Stimulated activated naive CD4-positive, alpha-beta T cell (primary cell): ENCODE measurements around the gene SLC25A21.
"Not testable (repeated sequence)": the region's sequence is repeated elsewhere in the genome, so short reads cannot be mapped to it uniquely, and the experiment has no call there.

Experiments
- DNase-seq, 6 experiments: peaks; one replicate each; lab custom pipeline; 2025; lab: John Stamatoyannopoulos, UW

Gene SLC25A21

DNA sequence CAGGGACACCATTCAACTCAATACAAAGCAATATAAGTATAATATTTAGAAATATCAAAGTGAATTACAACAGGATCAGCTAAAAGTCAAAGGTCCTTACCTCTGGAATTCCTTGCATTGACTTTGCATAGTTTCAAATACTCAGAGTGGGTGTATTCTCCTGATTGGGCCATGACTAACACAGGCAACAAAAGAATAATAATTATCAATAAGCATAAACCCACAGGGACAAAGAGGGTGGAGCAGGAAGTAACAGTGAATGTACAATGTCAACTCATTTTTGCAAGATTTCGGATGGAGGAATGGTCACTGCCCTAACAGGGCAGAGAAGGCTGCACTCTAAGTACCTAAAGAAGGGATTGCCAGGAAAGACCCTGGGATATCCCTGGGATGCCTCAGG, 303.3 kb downstream of the SLC25A21 start:
- no peak for DNase-seq

DNA sequence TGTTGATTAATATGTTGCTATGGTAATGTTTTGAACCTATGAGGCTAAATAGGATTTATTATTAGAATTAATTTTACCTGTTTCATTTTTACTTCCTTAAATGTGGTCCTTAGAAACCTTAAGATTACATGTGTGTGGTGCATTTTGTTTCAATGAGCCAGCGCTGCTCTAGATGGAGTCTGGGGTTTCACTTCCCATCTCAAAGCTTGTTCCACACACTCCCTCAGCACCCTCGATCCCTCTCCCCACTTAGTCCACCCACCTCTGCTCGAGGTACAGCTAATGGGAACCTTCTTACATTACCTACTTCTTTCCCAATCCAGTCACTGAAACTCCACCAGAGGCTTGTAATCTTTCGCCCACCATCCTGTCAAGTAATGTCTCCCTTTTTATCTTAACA, 305.5 kb downstream of the SLC25A21 start:
- DNase-seq, result no peak

DNA sequence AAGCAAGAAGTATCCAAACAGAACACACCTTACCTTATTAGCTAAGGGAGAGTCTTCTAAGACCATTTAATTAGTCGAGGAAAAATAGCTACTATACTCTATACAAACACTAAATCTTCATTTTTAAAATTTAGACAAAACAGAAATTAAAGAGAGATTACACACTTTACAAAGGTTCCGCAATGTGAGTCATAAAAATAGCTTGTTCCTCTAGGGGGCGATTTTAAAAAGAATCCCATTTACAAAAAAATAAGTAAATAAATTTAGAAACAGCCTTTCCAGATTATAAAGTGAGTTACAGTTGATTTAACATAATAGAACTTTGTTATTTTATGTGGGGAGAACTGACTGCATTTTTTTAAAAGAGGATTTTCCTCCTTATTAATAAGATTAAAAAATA, 309.1 kb downstream of the SLC25A21 start:
- DNase-seq, result no peak

DNA sequence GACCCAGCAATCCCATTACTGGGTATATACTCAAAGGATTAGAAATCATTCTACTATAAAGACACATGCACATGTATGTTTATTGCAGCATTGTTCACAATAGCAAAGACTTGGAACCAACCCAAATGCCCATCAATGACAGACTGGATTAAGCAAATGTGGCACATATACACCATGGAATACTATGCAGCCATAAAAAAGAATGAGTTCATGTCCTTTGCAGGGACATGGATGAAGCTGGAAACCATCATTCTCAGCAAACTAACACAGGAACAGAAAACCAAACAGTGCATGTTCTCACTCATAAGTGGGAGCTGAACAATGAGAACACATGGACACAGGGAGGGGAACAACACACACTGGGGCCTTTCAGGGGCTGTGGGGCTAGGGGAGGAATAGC, 310.2 kb downstream of the SLC25A21 start:
- DNase-seq, result not testable (repeated sequence)

DNA sequence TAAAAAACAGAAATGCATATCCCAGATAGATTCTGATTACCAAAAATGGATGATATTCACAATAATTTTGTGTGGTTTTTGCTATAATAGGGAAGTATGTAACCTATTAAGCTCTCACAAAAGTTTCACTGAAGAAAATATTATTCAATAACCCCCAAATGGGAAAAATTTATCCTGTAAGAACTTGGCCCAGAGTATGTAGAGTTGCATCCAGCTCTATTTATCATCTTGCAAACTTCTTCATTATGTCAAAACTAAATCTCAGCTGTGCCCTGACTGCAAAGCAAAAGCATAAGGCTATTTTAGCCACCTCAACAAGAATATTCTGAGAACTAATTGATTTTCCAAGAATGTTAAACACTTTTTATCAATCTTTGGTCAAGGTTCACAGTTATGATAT, 311.6 kb downstream of the SLC25A21 start:
- no peak for DNase-seq

DNA sequence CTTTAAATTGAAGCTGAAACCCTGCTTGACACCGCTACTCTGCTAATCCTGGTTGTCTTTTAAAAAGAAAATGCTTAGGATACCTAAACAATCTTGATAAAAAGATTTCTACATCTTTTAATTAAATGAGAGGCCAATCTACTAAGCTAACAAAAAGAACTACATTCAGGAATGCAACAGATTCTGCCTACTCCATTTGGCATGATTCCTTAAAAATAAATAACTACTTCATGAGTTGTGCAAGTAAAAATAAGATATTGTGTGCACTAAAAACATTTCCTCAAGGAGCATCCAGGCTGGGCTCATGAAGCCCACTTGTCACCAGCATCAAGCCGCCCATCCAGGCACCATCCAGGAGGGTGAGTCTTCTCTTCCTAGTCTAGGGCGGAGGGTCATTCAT, 313.3 kb downstream of the SLC25A21 start:
- no peak for DNase-seq

DNA sequence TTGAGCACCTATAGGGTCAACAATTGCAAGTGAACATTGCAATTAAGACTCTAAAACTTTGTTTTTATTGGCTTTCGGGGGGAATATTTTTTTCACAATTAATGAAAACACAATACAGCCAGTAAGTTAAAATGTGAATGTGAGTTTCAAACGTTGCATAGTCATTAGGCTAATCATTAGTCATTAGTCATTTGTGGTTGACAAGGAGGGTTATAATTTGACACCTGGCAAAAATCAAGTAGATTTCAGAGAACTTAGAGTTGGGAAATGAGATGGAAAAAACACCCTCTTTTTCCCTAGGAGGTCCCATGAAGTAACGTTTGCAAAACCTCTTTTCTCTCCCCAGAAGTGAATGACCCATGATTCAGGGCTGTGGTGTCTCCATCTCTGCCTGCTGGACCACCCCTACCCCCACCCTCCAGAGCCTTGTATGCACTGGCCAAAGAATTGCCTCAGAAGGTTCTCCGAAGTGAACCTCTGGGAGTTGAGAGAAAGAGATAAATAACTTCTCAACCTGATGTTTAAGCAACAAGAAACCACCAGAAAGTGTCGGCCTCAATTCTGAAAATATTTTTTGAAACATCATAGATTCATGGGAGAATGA, 314.5 kb downstream of the SLC25A21 start:
- no peak for DNase-seq

DNA sequence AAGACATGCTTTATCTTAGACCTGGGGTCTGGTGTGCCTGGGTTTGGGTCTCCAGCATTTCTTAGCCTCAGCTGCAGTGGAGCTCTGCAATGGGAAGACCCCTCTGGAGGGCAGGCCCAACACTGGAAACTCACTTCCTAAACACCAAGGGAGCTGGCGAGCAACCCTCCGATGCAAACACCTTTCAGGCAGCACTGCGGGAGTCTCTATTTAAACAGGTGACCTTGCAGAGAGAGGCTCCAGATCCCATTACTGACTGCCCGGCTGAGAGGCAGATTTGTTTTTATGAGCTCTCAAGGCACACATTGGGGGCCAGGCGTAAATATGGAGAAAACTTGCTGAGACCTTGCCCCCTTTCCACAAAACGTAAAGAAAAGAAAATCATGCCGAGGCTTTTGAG, 315.3 kb downstream of the SLC25A21 start:
- no peak for DNase-seq

DNA sequence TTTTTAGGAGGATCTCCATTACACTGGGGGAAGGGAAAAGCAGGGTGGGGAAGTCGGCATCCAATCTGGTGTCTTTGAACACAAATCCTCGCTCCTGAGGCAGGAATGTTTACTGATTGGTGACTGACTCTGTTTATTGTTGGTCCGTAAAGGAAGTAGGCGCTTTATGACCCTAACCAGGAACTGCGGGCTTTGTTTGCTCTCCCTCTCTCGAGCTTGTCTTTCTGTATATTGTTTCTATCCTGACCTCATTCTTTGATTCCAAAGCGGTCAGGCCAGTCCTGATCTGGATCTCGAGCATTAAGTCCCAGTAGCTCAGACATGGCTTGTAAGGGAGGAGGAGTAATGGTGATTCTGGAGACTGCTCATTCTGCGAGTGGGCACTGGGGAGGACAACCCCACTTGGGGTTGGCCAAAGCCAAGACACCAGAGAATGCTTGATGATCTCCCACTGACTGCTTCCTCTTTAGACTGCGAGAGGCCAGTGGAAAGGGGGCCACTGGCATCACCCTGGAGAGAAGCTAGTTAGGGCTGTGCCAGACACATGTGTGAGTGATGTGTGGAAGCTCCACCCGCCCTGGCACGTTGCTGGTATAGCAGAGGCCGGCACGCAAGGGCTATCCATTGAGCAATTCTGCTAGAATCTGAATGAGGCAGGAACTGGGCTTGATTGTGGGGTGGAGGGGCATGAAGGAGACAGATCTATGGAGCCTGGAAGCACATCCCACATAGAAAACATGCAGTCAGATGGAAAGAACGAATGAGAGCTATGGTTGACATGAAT, 316.1 kb downstream of the SLC25A21 start:
- no peak for DNase-seq

DNA sequence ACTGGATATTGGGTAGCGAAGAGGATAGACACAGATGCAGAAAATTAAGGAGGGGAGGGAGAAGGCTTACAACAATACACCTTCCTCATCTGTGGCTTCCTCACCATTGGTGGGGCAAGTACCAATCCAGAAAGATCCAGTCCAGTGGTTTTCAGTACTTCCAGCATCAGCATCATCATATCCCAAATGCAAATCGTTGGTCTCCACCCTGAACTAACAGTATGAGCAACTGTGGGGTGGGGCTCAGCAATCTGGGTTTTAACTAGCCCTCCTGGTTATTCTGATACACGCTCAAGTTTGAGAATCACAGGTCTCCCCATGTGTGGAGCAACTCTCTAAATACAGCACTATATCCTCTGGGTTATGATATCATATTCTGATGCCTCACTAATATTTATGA, 317.0 kb downstream of the SLC25A21 start:
- DNase-seq, result no peak

DNA sequence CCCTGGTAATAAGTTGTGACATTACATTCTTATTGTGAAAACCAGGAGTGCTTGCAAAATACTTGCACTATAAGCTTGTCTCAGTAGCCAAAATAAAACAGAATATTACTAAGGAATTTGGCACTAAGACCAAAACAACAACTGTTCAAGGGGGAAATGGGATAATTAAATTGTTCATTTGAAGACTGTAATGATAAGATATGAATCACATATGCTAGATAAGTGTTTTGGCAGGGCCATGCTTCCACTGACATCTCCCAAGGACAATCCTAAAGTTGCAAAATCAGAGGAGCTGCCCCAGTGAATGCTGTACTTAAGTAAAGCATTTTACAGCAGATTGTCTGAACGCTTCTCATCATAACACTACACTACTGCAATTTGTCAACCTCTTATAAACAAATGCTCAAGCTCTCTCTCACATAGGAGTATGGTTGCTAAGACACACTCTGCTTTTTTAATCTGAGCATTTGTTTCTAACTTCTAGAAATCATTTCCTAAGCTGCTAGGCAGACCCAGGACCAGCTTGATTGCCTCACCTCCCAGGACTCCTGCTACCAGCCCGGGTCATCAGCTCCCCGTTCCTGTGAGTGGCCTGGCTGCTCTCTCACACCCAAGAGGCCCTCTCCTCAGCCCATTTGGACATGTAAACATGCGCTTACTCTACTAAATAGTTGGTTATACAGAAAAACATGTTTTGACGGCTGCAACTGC, 319.3 kb downstream of the SLC25A21 start:
- DNase-seq, result no peak

DNA sequence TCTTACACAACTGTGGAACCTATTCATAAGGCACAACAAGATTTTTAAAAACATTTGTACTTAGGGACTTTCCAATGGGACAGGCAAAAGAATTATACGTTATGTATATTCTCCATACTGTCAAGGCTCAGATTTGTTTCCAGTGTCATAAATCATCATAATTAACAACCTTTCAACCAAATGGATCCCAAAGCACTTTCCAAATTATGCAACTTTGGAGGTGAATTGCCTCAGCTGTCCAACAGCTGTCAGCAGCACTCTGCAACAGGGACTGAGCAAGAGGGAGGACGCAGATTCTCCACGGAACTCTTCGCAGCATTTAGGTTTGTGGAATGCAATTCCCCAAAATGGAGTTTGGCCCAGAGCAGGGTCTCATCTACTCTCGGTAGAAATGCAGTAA, 324.2 kb downstream of the SLC25A21 start:
- no peak for DNase-seq

DNA sequence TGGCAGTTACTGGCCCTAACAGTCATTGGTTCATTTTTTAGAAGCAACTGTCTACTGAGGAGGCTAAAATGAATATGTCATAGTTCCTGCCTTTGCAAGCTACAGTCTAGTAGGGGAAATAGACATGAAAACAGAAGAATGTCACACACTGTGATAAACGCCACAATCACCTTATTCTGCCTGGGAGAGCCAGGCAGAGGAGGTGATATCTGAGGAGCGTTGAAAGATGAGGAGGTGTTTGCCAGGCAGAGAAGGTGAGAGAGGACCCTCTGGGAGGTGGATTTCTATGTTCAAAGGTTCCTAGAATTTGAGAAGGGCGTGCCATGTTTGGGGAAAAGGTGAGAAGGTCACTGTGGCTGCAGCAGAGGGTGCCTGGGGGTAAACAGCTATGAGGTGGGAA, 325.0 kb downstream of the SLC25A21 start:
- no peak for DNase-seq

DNA sequence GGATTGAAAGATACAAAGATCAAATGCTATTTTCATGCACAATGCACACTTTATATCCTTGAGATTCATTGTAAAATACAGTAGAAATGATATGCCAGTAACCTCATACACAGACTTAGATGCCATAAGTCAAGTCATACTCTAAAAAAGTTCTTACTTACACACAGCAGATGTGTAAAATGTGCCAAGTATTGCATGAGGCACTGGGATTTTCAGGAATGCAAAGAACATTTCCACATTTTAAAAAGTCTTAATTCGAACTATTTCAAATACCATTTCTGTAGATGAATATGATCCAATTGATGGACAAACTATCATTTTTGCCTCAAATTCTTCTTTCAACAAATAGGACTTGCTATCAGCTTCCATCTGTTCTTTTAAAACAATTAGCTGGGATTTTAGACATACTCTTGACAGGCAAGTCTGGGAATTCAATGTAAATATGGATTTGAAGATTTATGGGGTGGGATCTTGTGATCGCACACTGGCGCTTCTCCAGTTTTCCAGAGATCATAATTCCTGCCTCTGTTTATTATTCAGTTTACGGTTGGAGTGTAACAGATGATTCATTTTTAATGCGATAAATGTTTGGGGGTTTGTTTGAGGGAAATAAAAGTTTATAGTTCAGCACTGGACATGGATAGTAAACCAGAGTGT, 326.9 kb downstream of the SLC25A21 start:
- no peak for DNase-seq

DNA sequence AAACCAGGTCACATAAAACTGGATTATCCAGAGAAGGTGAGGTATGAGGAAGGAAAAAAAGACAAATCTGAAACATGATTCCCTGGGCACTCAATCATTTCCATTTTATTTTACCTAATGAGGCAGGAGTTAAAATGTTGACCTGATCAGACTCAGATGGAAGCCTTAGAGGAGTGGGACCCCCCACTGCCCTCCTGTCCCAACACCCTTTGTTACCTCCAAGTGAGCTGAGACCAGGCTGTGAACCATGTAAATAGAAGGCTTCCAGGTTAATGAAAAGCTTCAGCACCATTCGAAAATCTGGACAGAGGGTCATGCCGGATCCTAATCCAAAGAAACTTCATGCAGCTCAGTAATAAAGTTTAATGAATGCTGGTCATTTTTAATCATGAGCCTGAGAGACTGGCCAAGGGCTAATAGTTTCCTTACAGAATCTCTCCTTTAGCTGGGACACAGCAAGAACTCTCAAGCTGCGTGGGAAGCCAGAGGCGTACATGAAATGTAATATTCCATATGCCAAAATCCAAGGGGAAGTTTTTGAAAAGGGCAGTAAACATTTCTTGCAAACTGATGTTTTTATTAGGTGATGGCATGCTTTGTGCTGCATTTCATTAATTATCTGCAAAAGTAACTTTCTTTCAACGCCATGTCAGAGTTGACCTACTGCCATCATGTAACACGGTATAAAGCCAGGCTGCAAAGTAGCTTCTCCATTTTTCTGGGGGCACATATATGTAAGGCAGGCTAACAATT, 327.8 kb downstream of the SLC25A21 start:
- DNase-seq, result no peak

DNA sequence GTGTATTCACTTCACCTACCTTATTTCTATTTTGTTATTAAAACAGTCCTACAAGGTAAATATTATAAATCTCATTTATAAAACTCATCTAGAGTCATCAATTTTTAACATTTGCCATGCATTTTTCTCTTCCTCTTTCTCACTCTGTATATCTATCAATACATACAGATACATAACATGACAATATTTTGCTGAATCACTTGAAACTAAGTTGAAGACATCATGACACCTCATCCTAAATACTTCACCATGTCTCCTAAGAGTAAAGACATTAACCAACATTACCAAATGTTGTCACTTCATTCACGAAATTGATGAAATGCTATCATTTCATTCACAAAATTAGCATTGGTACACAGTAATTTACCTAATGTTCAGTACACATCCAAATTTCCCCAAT, 329.0 kb downstream of the SLC25A21 start:
- no peak for DNase-seq

DNA sequence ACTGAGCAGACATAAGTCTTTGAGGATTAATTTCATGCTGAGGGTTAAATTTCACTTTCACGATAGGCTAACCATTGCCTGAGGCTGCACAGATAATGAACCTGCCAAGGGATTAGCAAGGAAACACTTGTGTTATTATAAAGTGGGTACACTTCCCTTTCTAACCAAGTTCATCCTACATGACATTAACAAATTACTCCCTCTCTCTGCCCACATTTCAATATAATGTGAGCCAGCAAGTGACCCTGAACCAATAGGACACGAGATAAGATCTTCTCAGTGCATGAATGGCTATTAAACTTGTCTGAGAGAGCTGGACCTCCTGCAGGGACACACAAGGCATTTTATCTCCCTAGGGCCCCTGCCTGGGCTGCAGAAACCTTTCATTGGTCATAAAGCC, 337.3 kb downstream of the SLC25A21 start:
- DNase-seq, result no peak

DNA sequence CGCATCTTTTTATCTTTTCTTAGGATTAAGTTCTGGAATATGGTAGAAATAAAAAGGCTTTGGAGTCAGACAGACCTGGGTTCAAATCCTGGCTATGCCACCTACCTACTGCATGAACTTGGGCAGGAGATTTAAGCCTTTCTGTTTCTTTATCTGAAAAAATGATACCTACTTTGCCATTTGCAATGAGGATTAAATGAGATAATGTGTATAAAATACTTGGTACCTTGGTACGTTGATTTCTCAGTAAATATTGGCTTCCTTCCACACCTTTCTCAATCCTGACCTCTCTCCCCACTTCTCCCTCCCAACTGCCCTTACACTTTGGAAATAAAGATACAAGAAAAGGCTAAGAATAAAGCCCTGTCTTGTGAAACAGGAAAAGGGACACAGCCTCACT, 338.1 kb downstream of the SLC25A21 start:
- no peak for DNase-seq

DNA sequence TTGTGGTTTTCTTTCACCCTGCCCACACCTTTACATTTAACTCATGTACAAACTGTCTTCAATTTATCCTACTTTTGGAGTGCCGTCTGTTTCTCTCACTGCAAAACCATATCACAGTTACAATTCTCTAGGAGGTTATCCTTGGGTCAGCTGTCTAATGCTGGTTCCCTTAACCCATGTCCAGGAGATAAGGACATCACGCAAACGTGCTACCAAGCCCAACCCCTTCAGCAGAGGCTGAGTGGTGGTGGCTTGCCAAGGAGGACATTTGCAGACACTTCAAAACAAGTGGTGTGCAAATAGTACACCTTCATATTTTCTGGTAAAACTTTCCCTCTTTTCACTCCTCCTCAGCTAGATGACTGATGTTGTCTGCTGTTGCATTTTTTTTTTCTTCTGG, 342.9 kb downstream of the SLC25A21 start:
- DNase-seq, result no peak

DNA sequence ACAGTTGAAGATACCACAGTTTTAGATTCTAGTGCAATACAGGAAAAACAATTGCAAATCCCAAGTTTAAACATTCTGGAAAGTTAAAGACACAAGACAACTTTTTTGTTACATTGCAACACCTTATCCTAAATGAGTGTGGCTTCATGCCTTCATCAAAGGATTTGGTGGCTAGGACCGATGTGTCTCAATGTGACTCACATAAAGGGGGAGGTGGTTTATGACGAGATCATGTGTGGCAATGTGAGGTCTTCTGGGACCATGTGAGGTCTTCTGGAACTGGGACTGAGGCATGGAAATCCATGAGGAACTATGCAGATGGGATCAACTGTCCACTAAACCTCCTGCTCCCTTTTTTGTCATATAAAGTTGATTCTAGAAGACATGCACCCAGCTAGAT, 344.5 kb downstream of the SLC25A21 start:
- no peak for DNase-seq

DNA sequence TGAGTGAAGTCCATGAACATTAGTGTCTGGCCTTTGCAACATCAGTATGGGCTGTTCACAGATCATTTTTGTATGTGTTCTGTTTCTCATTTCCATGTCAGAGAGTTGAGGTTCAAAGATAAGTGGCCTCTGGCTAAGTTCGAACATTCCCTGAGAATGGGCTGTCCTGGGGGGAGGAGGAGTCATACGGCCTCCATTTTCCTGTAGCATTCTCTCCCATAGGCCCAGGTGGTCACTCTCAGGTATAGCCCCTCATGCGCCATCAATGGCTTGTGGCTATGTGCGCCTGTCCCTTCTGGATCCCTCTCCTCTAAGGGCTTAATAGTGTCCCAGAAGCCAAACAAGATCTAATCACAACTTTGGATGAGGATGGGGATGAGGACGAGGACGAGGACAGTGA, 345.8 kb downstream of the SLC25A21 start:
- no peak for DNase-seq

DNA sequence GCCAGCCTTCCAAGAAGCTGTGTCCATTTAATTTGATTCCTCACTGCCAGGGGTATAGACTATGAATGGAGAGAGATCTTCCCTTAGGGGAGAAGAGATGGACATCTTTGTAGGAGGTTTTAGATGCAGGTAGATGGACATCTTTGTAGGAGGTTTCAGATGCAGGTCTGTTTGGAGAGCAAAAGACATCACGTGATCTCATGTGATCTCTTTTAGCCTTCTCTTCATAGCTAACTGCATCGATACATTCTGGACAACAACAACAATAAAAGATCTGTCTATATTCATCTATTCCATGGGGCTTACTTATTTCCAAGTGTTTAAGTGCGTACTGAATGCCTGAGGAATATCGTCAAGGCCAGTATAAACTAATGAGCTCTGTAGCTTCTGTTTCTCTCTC, 347.6 kb downstream of the SLC25A21 start:
- no peak for DNase-seq
